ENCODE results near the gene CACUL1.

DNA sequence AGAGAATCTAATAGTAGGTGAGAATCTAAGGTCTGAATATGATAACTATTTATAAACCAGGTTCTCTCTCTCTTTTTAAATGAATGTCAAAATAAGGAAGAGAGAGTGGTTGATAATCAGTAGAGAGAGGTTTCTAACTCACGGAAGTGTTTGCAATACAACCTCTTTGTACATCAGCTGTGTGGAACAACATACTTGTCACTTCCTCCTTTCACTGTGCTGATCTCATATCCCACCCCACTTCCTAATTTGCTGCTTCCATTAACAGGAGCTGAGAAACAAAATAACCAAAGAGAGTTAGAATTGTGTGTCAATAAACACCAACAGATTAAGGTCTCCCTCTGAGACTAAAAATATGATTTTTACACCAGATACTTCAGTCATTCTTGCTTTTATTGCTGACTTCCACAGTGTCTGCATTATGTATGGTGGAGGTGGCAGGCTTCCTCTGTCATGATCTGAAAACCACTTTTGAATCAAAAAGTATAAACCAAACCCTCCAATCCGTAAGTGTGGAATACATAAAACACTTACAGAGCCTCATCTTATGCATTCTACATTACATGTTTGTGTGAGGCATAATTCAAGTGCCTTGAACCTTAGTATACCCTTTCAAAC is 25.0 kb downstream of the CACUL1 start:
- TF ChIP-seq EZH2 (IDR thresholded peaks at IDR 0.05; ENCODE audit: borderline replicate concordance) (no peak), EZH2phosphoT487 (IDR thresholded peaks at IDR 0.05; ENCODE audit: low read depth, severe bottlenecking, unreplicated experiment) (no peak)
- TF ChIP-seq, protein P1, sequence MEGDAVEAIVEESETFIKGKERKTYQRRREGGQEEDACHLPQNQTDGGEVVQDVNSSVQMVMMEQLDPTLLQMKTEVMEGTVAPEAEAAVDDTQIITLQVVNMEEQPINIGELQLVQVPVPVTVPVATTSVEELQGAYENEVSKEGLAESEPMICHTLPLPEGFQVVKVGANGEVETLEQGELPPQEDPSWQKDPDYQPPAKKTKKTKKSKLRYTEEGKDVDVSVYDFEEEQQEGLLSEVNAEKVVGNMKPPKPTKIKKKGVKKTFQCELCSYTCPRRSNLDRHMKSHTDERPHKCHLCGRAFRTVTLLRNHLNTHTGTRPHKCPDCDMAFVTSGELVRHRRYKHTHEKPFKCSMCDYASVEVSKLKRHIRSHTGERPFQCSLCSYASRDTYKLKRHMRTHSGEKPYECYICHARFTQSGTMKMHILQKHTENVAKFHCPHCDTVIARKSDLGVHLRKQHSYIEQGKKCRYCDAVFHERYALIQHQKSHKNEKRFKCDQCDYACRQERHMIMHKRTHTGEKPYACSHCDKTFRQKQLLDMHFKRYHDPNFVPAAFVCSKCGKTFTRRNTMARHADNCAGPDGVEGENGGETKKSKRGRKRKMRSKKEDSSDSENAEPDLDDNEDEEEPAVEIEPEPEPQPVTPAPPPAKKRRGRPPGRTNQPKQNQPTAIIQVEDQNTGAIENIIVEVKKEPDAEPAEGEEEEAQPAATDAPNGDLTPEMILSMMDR (IDR thresholded peaks at IDR 0.05; ENCODE audit: poor library complexity), result no peak

Data from hepatocyte (in vitro differentiated cells).